ENCODE measurements around the gene PRKX. TPM values are rescaled to one million over a fixed set of nuclear protein-coding genes. Genes with fewer than 3 reads are reported as not detected.

PRKX gene
- total and polyA plus RNA-seq, 2 of the 8 experiments (the other 6 are each of a cell fraction or from before 2014, with no cell fraction given): 19.4 to 55.3 TPM

DNA sequence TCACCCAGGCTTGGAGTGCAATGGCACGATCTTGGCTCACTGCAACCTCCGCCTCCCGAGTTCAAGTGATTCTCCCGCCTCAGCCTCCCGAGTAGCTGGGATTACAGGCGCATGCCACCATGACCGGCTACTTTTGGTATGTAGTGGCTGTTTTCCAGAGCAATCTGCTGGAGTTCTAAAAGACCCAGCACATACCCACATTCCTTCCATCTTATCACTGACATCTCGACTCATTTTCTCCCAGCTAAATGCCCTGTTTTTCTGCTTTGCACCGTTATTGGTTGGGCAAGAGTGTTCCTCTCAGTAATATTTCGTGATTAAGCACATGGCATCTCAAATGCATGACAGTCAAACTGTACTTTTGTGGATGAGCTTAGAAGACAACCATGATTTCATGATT is 53.7 kb downstream of the PRKX start (continued):
- TF ChIP-seq, protein P1, sequence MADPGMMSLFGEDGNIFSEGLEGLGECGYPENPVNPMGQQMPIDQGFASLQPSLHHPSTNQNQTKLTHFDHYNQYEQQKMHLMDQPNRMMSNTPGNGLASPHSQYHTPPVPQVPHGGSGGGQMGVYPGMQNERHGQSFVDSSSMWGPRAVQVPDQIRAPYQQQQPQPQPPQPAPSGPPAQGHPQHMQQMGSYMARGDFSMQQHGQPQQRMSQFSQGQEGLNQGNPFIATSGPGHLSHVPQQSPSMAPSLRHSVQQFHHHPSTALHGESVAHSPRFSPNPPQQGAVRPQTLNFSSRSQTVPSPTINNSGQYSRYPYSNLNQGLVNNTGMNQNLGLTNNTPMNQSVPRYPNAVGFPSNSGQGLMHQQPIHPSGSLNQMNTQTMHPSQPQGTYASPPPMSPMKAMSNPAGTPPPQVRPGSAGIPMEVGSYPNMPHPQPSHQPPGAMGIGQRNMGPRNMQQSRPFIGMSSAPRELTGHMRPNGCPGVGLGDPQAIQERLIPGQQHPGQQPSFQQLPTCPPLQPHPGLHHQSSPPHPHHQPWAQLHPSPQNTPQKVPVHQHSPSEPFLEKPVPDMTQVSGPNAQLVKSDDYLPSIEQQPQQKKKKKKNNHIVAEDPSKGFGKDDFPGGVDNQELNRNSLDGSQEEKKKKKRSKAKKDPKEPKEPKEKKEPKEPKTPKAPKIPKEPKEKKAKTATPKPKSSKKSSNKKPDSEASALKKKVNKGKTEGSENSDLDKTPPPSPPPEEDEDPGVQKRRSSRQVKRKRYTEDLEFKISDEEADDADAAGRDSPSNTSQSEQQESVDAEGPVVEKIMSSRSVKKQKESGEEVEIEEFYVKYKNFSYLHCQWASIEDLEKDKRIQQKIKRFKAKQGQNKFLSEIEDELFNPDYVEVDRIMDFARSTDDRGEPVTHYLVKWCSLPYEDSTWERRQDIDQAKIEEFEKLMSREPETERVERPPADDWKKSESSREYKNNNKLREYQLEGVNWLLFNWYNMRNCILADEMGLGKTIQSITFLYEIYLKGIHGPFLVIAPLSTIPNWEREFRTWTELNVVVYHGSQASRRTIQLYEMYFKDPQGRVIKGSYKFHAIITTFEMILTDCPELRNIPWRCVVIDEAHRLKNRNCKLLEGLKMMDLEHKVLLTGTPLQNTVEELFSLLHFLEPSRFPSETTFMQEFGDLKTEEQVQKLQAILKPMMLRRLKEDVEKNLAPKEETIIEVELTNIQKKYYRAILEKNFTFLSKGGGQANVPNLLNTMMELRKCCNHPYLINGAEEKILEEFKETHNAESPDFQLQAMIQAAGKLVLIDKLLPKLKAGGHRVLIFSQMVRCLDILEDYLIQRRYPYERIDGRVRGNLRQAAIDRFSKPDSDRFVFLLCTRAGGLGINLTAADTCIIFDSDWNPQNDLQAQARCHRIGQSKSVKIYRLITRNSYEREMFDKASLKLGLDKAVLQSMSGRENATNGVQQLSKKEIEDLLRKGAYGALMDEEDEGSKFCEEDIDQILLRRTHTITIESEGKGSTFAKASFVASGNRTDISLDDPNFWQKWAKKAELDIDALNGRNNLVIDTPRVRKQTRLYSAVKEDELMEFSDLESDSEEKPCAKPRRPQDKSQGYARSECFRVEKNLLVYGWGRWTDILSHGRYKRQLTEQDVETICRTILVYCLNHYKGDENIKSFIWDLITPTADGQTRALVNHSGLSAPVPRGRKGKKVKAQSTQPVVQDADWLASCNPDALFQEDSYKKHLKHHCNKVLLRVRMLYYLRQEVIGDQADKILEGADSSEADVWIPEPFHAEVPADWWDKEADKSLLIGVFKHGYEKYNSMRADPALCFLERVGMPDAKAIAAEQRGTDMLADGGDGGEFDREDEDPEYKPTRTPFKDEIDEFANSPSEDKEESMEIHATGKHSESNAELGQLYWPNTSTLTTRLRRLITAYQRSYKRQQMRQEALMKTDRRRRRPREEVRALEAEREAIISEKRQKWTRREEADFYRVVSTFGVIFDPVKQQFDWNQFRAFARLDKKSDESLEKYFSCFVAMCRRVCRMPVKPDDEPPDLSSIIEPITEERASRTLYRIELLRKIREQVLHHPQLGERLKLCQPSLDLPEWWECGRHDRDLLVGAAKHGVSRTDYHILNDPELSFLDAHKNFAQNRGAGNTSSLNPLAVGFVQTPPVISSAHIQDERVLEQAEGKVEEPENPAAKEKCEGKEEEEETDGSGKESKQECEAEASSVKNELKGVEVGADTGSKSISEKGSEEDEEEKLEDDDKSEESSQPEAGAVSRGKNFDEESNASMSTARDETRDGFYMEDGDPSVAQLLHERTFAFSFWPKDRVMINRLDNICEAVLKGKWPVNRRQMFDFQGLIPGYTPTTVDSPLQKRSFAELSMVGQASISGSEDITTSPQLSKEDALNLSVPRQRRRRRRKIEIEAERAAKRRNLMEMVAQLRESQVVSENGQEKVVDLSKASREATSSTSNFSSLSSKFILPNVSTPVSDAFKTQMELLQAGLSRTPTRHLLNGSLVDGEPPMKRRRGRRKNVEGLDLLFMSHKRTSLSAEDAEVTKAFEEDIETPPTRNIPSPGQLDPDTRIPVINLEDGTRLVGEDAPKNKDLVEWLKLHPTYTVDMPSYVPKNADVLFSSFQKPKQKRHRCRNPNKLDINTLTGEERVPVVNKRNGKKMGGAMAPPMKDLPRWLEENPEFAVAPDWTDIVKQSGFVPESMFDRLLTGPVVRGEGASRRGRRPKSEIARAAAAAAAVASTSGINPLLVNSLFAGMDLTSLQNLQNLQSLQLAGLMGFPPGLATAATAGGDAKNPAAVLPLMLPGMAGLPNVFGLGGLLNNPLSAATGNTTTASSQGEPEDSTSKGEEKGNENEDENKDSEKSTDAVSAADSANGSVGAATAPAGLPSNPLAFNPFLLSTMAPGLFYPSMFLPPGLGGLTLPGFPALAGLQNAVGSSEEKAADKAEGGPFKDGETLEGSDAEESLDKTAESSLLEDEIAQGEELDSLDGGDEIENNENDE (IDR thresholded peaks at IDR 0.05; ENCODE audit: insufficient replicate concordance, low read length): no peak
- no peak for TF ChIP-seq MAFK (IDR thresholded peaks at IDR 0.05; ENCODE audit: low read depth, low read length)
- no peak for TF ChIP-seq EP300 (IDR thresholded peaks at IDR 0.05; ENCODE audit: borderline replicate concordance in 1 of 2, low read depth in 2 of 2, low read length in 2 of 2)
- TF ChIP-seq KDM4A (IDR thresholded peaks at IDR 0.05; ENCODE audit: low read depth, low read length, severe bottlenecking): no peak
- TF ChIP-seq SIN3A (conservative IDR thresholded peaks at IDR 0.05 in 1 of 2, IDR thresholded peaks at IDR 0.05 in 1 of 2; ENCODE audit: low read depth in 1 of 2, low read length in 2 of 2): no peak
- TF ChIP-seq SIRT6 (IDR thresholded peaks at IDR 0.05; ENCODE audit: low read length): no peak
- no peak for TF ChIP-seq SAP30 (IDR thresholded peaks at IDR 0.05; ENCODE audit: insufficient read depth, insufficient replicate concordance, low read length)
- TF ChIP-seq SIX5 (IDR thresholded peaks at IDR 0.05; ENCODE audit: low read depth, low read length): no peak
- no peak for TF ChIP-seq YY1 (IDR thresholded peaks at IDR 0.05; ENCODE audit: low read depth, low read length)
